Adipocyte (in vitro differentiated cells): Measurements from ENCODE around the gene MAFG.
"Not testable (repeated sequence)": the region's sequence is repeated elsewhere in the genome, so short reads cannot be mapped to it uniquely, and the experiment has no call there.

Source experiments
- DNase-seq: peaks from one replicate; pipeline ENCODE4 v3.0.0-alpha.2; 2015; ENCODE audit warnings: low read depth
- H3K27me3 ChIP-seq: replicated peaks from 2 replicates; pipeline ENCODE4 v1.7.0; 2013; ENCODE audit warnings: mild to moderate bottlenecking, low read length, moderate library complexity; ENCODE audit not compliant: control insufficient read depth, insufficient read depth
- H3K36me3 ChIP-seq: 2 replicates; pipeline ENCODE4 v1.7.0; 2013; ENCODE audit warnings: low read length, mild to moderate bottlenecking, moderate library complexity; ENCODE audit not compliant: control insufficient read depth, insufficient read depth, severe bottlenecking
- H3K4me1 ChIP-seq: 2 replicates; pipeline ENCODE4 v1.7.0; 2013; ENCODE audit warnings: mild to moderate bottlenecking, low read length, moderate library complexity; ENCODE audit not compliant: control insufficient read depth, insufficient read depth
- H3K4me3 ChIP-seq: 2 replicates; pipeline ENCODE4 v1.7.0; 2013; ENCODE audit warnings: mild to moderate bottlenecking, low read length, moderate library complexity
- H3K9ac ChIP-seq: 2 replicates; pipeline ENCODE4 v1.7.0; 2013; ENCODE audit warnings: mild to moderate bottlenecking, low read length, moderate library complexity
- H3K9me3 ChIP-seq: 2 replicates; pipeline ENCODE4 v1.7.0; 2013; ENCODE audit warnings: mild to moderate bottlenecking, low read length, moderate library complexity; ENCODE audit not compliant: control insufficient read depth

The MAFG gene

DNA sequence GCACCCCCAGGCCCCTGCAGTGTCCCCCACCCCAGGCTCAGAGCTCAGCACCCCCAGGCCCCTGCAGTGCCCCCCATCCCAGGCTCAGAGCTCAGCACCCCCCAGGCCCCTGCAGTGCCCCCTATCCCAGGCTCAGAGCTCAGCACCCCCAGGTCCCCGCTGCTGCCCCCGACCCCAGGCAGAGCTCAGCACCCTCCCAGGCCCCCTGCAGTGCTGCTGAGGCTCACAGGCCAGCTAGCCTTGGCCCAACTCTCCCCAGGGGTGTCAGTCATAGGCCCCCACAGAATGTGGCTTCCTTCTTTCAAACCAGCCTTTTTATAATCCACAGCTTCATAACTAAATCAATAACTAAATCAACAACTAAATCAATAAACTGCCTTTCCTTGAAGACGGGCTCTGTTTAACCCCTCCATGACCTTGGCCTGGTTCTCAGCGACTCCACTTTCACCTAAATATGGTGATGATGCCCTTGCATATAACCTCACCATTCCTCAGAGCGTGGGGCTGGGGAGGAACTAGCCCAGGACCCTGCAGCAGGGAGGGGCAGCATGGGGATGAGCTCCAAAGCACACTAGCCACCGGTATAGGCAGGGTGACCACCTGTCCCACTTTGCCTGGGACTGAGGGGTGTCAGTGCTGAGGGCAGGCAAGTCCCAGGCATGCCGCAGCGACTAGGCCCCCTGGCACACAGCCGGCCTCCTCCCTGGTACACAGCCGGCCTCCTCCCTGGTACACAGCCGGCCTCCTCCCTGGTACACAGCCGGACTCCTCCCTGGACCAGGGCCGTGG, 28.4 kb upstream of the MAFG start:
- H3K27me3 ChIP-seq: peaks cover 29% of the 10 kb centered on the region
- no peaks in the 10 kb centered on the region for H3K9me3 ChIP-seq
- no peak overlapping the region for H3K9ac ChIP-seq
- H3K36me3 ChIP-seq: no peaks in the 10 kb centered on the region
- no peak for DNase-seq
- no peak overlapping the region for H3K4me3 ChIP-seq
- no peaks in the 10 kb centered on the region for H3K4me1 ChIP-seq

DNA sequence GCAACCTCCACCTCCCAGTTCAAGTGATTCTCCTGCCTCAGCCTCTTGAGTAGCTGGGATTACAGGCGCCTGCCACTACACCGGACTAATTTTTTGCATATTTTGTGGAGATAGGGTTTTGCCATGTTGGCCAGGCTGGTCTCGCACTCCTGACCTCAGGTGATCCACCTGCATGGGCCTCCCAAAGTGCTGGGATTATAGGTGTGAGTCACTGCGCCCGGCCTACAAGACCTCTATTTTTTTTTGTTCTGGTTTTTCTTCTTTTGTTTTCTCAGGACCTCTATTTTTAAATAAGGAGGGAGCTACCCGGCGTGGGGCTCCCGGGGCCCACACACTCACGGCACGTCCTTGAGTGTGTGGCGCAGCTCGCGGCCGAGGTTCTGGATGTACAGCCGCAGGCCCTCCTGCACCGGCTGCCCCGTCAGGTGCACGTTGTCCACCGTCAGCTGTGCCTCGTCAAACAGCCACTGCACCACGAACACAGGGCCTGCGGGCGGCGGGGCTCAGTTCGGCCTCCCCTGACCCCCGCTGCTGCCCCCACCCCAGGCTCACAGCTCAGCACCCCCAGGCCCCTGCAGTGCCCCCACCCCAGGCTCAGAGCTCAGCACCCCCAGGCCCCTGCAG, 27.6 kb upstream of the MAFG start:
- Histone ChIP-seq H3K4me1 (no peaks in the 10 kb centered on the region), H3K9me3 (no peaks in the 10 kb centered on the region), H3K9ac (no peak overlapping the region), H3K36me3 (no peaks in the 10 kb centered on the region), H3K27me3 (peaks cover 34% of the 10 kb centered on the region), H3K4me3 (no peak overlapping the region)
- no peak for DNase-seq

DNA sequence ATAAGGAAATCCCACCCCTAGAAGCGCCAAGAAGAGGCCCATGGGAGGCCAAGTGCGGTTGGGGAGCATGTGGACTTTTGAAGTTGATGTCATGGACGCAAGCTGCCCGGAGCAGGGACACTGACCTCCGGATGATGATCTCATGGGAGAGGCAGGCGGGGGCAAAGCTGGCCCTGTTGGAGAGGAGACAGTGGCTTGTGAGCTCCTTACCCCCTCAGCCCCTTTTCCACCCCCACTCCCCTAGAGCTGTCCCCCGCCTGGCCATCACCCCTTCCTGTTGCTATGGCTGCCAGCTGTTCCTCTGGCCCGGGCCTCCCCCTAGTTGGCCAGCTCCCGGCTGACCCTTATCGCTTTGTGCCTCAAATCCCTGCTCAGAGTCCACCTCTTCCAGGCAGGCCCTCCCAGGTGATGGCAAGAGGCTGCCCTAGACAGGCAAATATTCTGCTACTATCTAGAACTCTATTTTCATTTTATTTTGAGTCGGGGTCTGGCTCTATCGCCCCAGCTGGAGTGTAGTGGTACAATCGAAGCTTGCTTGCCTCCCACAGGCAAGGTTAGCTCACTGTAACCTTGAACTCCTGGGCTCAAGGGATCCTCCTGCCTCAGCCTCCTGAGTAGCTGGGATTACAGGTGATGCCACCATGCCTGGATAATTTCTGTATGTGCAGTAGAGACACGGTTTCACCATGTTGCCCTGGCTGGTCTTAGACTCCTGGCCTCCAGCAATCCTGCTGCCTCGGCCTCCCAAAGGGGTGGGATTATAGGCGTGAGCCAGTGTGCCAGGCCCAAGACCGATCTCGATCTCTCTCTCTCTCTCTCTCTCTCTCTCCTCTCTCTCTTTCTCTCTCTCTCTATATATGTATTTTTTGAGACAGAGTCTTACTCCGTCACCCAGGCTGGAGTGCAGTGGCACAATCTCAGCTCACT, 26.9 kb upstream of the MAFG start:
- Histone ChIP-seq H3K27me3 (peaks cover 34% of the 10 kb centered on the region), H3K36me3 (no peaks in the 10 kb centered on the region), H3K9me3 (no peaks in the 10 kb centered on the region), H3K9ac (no peak overlapping the region), H3K4me1 (no peaks in the 10 kb centered on the region), H3K4me3 (no peak overlapping the region)
- no peak for DNase-seq

DNA sequence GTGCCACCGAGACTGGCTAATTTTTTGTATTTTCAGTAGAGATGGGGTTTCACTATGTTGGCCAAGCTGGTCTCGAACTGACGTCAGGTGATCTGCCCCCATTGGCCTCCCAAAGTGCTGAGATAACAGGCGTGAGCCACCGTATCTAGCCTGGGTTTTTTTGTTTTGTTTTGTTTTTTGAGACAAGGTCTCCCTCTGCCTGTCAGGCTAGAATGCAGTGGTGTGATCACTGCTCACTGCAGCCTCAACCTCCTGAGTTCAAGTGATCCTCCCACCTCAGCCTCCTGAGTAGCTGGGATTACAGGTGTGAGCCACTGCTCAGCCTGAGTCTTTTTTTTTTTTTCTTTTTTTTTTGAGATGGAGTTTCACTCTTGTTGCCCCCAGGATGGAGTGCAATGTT, 25.9 kb upstream of the MAFG start:
- not testable (repeated sequence) for H3K9ac ChIP-seq, H3K36me3 ChIP-seq, H3K4me3 ChIP-seq, H3K4me1 ChIP-seq, DNase-seq, H3K9me3 ChIP-seq
- H3K27me3 ChIP-seq: peaks cover 27% of the 10 kb centered on the region

DNA sequence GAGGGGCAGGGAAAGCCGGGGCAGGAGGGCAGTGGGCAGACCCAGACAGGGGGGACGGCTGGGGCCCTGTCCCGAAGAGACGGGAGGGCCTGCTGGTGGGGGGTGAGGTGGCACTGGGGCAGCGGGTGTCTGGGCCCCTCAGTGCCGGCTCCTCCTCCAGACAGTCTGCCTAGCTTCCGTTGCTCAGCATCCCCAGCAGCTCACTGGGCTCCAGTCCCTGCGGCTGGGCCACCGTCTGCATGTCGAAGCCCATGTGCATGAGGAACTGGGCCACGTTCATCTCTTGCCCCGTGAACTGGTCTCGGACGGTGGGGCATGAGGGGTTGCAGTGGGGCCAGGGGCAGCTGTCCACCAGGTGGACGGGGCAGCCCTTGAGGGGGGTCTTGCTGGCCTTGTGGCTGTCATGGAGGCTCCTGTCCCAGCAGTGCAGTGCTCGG, 25.3 kb upstream of the MAFG start:
- no peak overlapping the region for H3K4me3 ChIP-seq
- H3K36me3 ChIP-seq: no peaks in the 10 kb centered on the region
- no peak for DNase-seq
- H3K4me1 ChIP-seq: no peaks in the 10 kb centered on the region
- peaks cover 21% of the 10 kb centered on the region for H3K27me3 ChIP-seq
- no peaks in the 10 kb centered on the region for H3K9me3 ChIP-seq
- H3K9ac ChIP-seq: no peak overlapping the region

DNA sequence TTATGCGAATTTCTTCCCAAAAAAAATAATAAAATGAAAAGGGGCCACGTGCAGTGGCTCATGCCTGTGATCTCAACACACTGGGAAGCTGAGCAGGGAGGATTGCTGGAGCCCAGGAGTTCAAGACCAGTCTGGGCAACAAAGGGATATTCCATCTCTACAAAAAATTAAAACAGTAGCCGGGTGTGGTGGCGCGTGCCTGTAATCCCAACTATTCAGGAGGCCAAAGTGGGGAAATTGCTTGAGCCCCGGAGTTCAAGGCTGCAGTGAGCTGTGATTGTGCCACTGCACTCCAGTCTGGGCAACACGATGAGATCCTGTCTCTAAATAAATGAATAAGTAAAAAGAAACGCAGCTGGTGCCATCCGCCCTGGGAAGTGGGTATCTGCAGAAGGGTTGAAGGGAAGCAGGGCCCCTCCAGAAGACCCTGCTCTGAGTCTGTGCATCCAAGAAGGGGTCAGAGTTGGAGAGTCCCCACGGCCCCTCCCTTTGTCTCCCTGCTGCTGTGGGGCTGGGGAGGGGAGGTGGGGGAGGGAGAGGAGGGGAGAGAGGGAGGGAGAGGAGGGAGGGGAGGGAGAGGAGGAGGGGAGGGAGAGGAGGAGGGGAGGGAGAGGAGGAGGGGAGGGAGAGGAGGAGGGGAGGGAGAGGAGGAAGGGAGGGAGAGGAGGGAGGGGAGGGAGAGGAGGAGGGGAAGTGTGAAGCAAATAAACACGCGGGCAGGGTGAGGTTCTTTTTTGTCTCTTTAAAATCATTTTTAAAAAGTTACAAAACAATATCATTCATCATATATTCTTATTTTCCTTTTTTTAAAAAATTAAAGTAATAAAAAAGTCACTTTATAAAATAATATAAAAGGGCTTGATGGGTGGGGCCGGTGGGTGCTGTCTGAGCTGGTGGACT, 24.5 kb upstream of the MAFG start:
- Histone ChIP-seq H3K27me3 (peaks cover 19% of the 10 kb centered on the region), H3K9ac (no peak overlapping the region)
- no peak for DNase-seq

DNA sequence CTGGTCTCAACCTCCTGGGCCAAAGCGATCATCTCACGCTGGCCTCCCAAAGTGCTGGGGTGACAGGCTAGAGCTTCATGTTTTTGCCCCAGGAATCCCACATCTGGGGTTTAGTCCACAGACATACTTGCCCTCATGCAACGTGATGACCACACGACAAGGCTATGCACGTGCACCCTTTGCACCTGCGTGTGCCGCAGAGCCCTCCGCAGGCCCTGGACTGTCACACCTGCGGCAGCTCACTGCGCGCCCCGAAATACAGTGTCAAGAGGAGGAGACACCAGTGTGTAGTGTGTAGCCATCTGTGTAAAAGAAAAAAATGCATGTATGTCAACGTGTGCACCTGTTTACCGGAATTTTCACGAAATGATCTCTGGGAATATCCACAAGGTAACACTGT, 23.0 kb upstream of the MAFG start:
- DNase-seq: no peak
- no peaks in the 10 kb centered on the region for H3K4me1 ChIP-seq
- H3K9me3 ChIP-seq: no peaks in the 10 kb centered on the region
- H3K27me3 ChIP-seq: peaks cover 13% of the 10 kb centered on the region
- no peaks in the 10 kb centered on the region for H3K36me3 ChIP-seq
- no peak overlapping the region for H3K9ac ChIP-seq
- no peak overlapping the region for H3K4me3 ChIP-seq

More for the DNA sequence above, 24.5 kb upstream of the MAFG start:
- Histone ChIP-seq H3K9me3 (no peaks in the 10 kb centered on the region), H3K36me3 (no peaks in the 10 kb centered on the region), H3K4me3 (no peak overlapping the region), H3K4me1 (no peaks in the 10 kb centered on the region)

DNA sequence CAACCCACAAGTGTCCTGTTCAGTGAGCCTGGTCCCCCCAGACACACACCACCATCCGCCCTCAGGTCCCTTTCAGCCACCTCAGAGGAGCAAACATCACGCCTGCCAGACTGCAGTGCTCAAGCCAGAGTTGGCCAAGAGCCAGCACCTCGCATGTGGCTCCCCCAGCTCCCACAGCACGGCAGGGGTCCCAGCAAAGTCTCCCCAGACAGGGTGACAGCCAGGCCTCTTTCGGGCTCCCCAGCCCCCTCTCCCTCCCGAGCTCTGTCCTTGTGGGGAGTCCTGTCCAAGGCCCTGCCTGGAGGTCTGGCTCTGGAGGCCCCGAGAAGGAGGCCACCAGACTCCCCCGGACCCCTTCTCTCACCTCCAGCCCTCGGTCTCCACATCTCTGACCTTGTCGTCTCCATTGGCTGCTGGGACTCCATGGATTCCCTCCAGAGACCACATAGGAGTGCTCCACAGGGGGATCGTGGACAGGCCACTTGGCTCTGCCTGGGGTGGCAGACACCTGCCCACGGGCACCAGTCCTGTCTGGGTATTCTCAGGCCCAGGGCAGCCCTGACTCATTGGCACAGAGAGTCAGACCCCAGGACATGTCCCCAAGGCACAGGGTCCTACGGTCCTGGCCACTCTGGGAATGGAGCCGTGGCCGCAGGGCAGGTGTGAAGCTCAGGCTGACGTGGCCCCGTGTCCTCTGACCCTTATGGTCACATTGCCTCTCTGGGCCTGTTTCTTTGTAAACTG, 21.3 kb upstream of the MAFG start:
- DNase-seq: no peak
- H3K9ac ChIP-seq: no peak overlapping the region
- peaks cover 18% of the 10 kb centered on the region for H3K27me3 ChIP-seq
- no peak overlapping the region for H3K4me3 ChIP-seq
- no peaks in the 10 kb centered on the region for H3K4me1 ChIP-seq
- H3K9me3 ChIP-seq: no peaks in the 10 kb centered on the region
- H3K36me3 ChIP-seq: no peaks in the 10 kb centered on the region

DNA sequence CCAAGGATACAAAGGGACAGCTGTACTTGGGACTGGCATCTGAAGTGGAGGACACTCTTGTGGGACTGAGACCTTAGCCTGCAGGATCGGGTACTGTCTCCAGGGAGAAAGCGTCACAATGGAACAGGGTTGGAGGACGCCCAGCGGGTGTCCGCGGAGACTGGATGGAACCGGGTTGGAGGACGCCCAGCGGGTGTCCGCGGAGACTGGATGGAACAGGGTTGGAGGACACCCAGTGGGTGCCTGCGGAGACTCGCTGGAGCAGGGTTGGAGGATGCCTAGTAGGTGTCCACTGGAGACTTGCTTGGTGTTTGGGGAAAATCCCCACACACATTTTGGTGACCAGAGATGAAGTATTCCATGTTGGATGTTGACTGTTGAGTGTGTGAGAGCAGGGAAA, 19.7 kb upstream of the MAFG start, which contains the start of gene MYADML2:
Gene MYADML2 (minus strand): TSS at position 45 of the 400 bp plus-strand sequence. CDS start 5,492 bp downstream, outside the sequence.
- H3K9ac ChIP-seq: no peak within 1 kb of the TSS
- DNase-seq: no peak
- peaks cover 14% of the 10 kb centered on the region for H3K27me3 ChIP-seq
- no peaks in the 10 kb centered on the region for H3K36me3 ChIP-seq
- no peaks in the 10 kb centered on the region for H3K4me1 ChIP-seq
- no peak within 1 kb of the TSS for H3K4me3 ChIP-seq
- no peaks in the 10 kb centered on the region for H3K9me3 ChIP-seq

DNA sequence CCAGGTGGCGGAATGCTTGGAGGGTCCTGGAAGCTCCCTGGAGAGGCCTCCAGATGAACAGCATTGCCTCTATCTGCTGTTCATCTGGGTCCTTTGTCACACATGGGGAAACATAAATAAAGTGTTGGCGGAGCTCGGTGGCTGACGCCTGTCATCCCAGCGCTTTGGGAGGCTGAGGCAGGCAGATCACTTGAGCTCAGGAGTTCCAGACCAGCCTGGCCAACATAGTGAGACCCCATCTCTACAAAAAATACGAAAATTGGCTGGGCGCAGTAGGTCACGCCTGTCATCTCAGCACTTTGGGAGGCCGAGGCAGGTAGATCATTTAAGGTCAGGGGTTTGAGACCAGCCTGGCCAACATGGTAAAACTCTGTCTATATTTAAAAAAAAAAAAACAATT, 17.3 kb upstream of the MAFG start:
- Histone ChIP-seq H3K36me3 (no peaks in the 10 kb centered on the region), H3K4me3 (no peak overlapping the region), H3K9me3 (no peaks in the 10 kb centered on the region), H3K9ac (no peak overlapping the region), H3K4me1 (peaks cover 7% of the 10 kb centered on the region), H3K27me3 (peaks cover 19% of the 10 kb centered on the region)
- no peak for DNase-seq
